ENCODE data around the gene CCSER1. TPM values are rescaled to one million over a fixed set of nuclear protein-coding genes. Genes with fewer than 3 reads are reported as not detected.
A peak's percentile ranks its signal among the peaks of the same experiment; 100 is the strongest.

Gene CCSER1
- total and polyA plus RNA-seq, 4 donors, result 3.5 to 66.1 (median 14.5) TPM

GRCh38 chr4:90537491-90537890 lies 410.3 kb downstream of the CCSER1 start:
- DNase-seq (ENCODE audit: low read depth in 4 of 6, low spot score in 6 of 6), result no peak
- no peak overlapping the region for H3K27ac ChIP-seq (ENCODE audit: low read depth, low read length)
- no peaks in the 10 kb centered on the region for H3K36me3 ChIP-seq (ENCODE audit: control insufficient read depth, insufficient read depth, low read length)
- H3K9me3 ChIP-seq (ENCODE audit: control insufficient read depth, insufficient read depth, low read length), result no peaks in the 10 kb centered on the region
- no peaks in the 10 kb centered on the region for H3K4me1 ChIP-seq (ENCODE audit: control insufficient read depth, insufficient read depth, low read length)
- WGBS (ENCODE audit: insufficient coverage), result no CpG with 5 or more reads among the region's 3 CpGs
- H3K27me3 ChIP-seq (ENCODE audit: control insufficient read depth, insufficient read depth, low read length), result no peaks in the 10 kb centered on the region
- H3K4me3 ChIP-seq (ENCODE audit: low read depth, low read length), result no peak overlapping the region

GRCh38 chr4:90540536-90540935 lies 413.3 kb downstream of the CCSER1 start:
- no peaks in the 10 kb centered on the region for H3K4me1 ChIP-seq (ENCODE audit: control insufficient read depth, insufficient read depth, low read length)
- H3K4me3 ChIP-seq (ENCODE audit: low read depth, low read length), result no peak overlapping the region
- no peak overlapping the region for H3K27ac ChIP-seq (ENCODE audit: low read depth, low read length)
- no peaks in the 10 kb centered on the region for H3K27me3 ChIP-seq (ENCODE audit: control insufficient read depth, insufficient read depth, low read length)
- no peaks in the 10 kb centered on the region for H3K36me3 ChIP-seq (ENCODE audit: control insufficient read depth, insufficient read depth, low read length)
- no peaks in the 10 kb centered on the region for H3K9me3 ChIP-seq (ENCODE audit: control insufficient read depth, insufficient read depth, low read length)
- DNase-seq (ENCODE audit: low read depth in 4 of 6, low spot score in 6 of 6), result no peak

GRCh38 chr4:90542216-90542615 lies 415.0 kb downstream of the CCSER1 start:
- WGBS (ENCODE audit: insufficient coverage), result 100% methylated on average over 2 of the region's 4 CpGs
- no peak overlapping the region for H3K27ac ChIP-seq (ENCODE audit: low read depth, low read length)

GRCh38 chr4:90543419-90544170 lies 416.4 kb downstream of the CCSER1 start:
- no peaks in the 10 kb centered on the region for H3K27me3 ChIP-seq (ENCODE audit: control insufficient read depth, insufficient read depth, low read length)
- WGBS (ENCODE audit: insufficient coverage), result 86% methylated on average over 2 of the region's 5 CpGs
- H3K36me3 ChIP-seq (ENCODE audit: control insufficient read depth, insufficient read depth, low read length), result no peaks in the 10 kb centered on the region
- no peak overlapping the region for H3K4me3 ChIP-seq (ENCODE audit: low read depth, low read length)
- no peak overlapping the region for H3K27ac ChIP-seq (ENCODE audit: low read depth, low read length)
- H3K4me1 ChIP-seq (ENCODE audit: control insufficient read depth, insufficient read depth, low read length), result no peaks in the 10 kb centered on the region
- H3K9me3 ChIP-seq (ENCODE audit: control insufficient read depth, insufficient read depth, low read length), result no peaks in the 10 kb centered on the region
- peak in 1 of 6 donors; percentile 8 for DNase-seq (ENCODE audit: low read depth in 4 of 6, low spot score in 6 of 6)

More at GRCh38 chr4:90542216-90542615, 415.0 kb downstream of the CCSER1 start:
- no peak overlapping the region for H3K4me3 ChIP-seq (ENCODE audit: low read depth, low read length)
- H3K9me3 ChIP-seq (ENCODE audit: control insufficient read depth, insufficient read depth, low read length), result no peaks in the 10 kb centered on the region
- peak in 2 of 6 donors; percentile 6 to 36 for DNase-seq (ENCODE audit: low read depth in 4 of 6, low spot score in 6 of 6)
- no peaks in the 10 kb centered on the region for H3K36me3 ChIP-seq (ENCODE audit: control insufficient read depth, insufficient read depth, low read length)
- H3K27me3 ChIP-seq (ENCODE audit: control insufficient read depth, insufficient read depth, low read length), result no peaks in the 10 kb centered on the region
- H3K4me1 ChIP-seq (ENCODE audit: control insufficient read depth, insufficient read depth, low read length), result no peaks in the 10 kb centered on the region

GRCh38 chr4:90544532-90545045 lies 417.4 kb downstream of the CCSER1 start:
- DNase-seq (ENCODE audit: low read depth in 4 of 6, low spot score in 6 of 6), result no peak
- Histone ChIP-seq H3K4me3 (ENCODE audit: low read depth, low read length) (no peak overlapping the region), H3K27ac (ENCODE audit: low read depth, low read length) (no peak overlapping the region), H3K4me1 (ENCODE audit: control insufficient read depth, insufficient read depth, low read length) (no peaks in the 10 kb centered on the region), H3K9me3 (ENCODE audit: control insufficient read depth, insufficient read depth, low read length) (no peaks in the 10 kb centered on the region), H3K36me3 (ENCODE audit: control insufficient read depth, insufficient read depth, low read length) (no peaks in the 10 kb centered on the region), H3K27me3 (ENCODE audit: control insufficient read depth, insufficient read depth, low read length) (no peaks in the 10 kb centered on the region)
- WGBS (ENCODE audit: insufficient coverage), result 100% methylated on average over 1 of the region's 2 CpGs

- WGBS (ENCODE audit: insufficient coverage), result 80% methylated on average over 1 of the region's 4 CpGs
- H3K27ac ChIP-seq (ENCODE audit: low read depth, low read length), result no peak overlapping the region
- no peak overlapping the region for H3K4me3 ChIP-seq (ENCODE audit: low read depth, low read length)
- no peak for DNase-seq (ENCODE audit: low read depth in 4 of 6, low spot score in 6 of 6)
- H3K9me3 ChIP-seq (ENCODE audit: control insufficient read depth, insufficient read depth, low read length), result no peaks in the 10 kb centered on the region
- H3K4me1 ChIP-seq (ENCODE audit: control insufficient read depth, insufficient read depth, low read length), result no peaks in the 10 kb centered on the region
- no peaks in the 10 kb centered on the region for H3K27me3 ChIP-seq (ENCODE audit: control insufficient read depth, insufficient read depth, low read length)
- H3K36me3 ChIP-seq (ENCODE audit: control insufficient read depth, insufficient read depth, low read length), result no peaks in the 10 kb centered on the region
Measured at GRCh38 chr4:90545380-90545779, 418.2 kb downstream of the CCSER1 start.

GRCh38 chr4:90546114-90546513 lies 418.9 kb downstream of the CCSER1 start:
- H3K9me3 ChIP-seq (ENCODE audit: control insufficient read depth, insufficient read depth, low read length), result no peaks in the 10 kb centered on the region
- no peaks in the 10 kb centered on the region for H3K27me3 ChIP-seq (ENCODE audit: control insufficient read depth, insufficient read depth, low read length)
- no peaks in the 10 kb centered on the region for H3K36me3 ChIP-seq (ENCODE audit: control insufficient read depth, insufficient read depth, low read length)
- no peak for DNase-seq (ENCODE audit: low read depth in 4 of 6, low spot score in 6 of 6)
- no peak overlapping the region for H3K27ac ChIP-seq (ENCODE audit: low read depth, low read length)
- no peak overlapping the region for H3K4me3 ChIP-seq (ENCODE audit: low read depth, low read length)
- no peaks in the 10 kb centered on the region for H3K4me1 ChIP-seq (ENCODE audit: control insufficient read depth, insufficient read depth, low read length)
- 89% methylated on average over 1 of the region's 1 CpG for WGBS (ENCODE audit: insufficient coverage)

- H3K4me1 ChIP-seq (ENCODE audit: control insufficient read depth, insufficient read depth, low read length), result no peaks in the 10 kb centered on the region
- H3K9me3 ChIP-seq (ENCODE audit: control insufficient read depth, insufficient read depth, low read length), result no peaks in the 10 kb centered on the region
- H3K36me3 ChIP-seq (ENCODE audit: control insufficient read depth, insufficient read depth, low read length), result no peaks in the 10 kb centered on the region
- no peak overlapping the region for H3K27ac ChIP-seq (ENCODE audit: low read depth, low read length)
- H3K4me3 ChIP-seq (ENCODE audit: low read depth, low read length), result no peak overlapping the region
- WGBS (ENCODE audit: insufficient coverage), result 88% methylated on average over 1 of the region's 2 CpGs
- no peaks in the 10 kb centered on the region for H3K27me3 ChIP-seq (ENCODE audit: control insufficient read depth, insufficient read depth, low read length)
- DNase-seq (ENCODE audit: low read depth in 4 of 6, low spot score in 6 of 6), result no peak
Measured at GRCh38 chr4:90570615-90571014, 443.4 kb downstream of the CCSER1 start.

- H3K9me3 ChIP-seq (ENCODE audit: control insufficient read depth, insufficient read depth, low read length), result no peaks in the 10 kb centered on the region
- WGBS (ENCODE audit: insufficient coverage), result 98% methylated on average over 2 of the region's 2 CpGs
- DNase-seq (ENCODE audit: low read depth in 4 of 6, low spot score in 6 of 6), result no peak
- no peak overlapping the region for H3K27ac ChIP-seq (ENCODE audit: low read depth, low read length)
- H3K36me3 ChIP-seq (ENCODE audit: control insufficient read depth, insufficient read depth, low read length), result no peaks in the 10 kb centered on the region
- no peaks in the 10 kb centered on the region for H3K4me1 ChIP-seq (ENCODE audit: control insufficient read depth, insufficient read depth, low read length)
- no peak overlapping the region for H3K4me3 ChIP-seq (ENCODE audit: low read depth, low read length)
- no peaks in the 10 kb centered on the region for H3K27me3 ChIP-seq (ENCODE audit: control insufficient read depth, insufficient read depth, low read length)
Measured at GRCh38 chr4:90572996-90573395, 445.8 kb downstream of the CCSER1 start.

GRCh38 chr4:90575371-90575770 lies 448.2 kb downstream of the CCSER1 start:
- DNase-seq (ENCODE audit: low read depth in 4 of 6, low spot score in 6 of 6), result no peak
- H3K36me3 ChIP-seq (ENCODE audit: control insufficient read depth, insufficient read depth, low read length), result no peaks in the 10 kb centered on the region
- H3K9me3 ChIP-seq (ENCODE audit: control insufficient read depth, insufficient read depth, low read length), result no peaks in the 10 kb centered on the region
- H3K4me3 ChIP-seq (ENCODE audit: low read depth, low read length), result no peak overlapping the region
- no peaks in the 10 kb centered on the region for H3K27me3 ChIP-seq (ENCODE audit: control insufficient read depth, insufficient read depth, low read length)
- no peaks in the 10 kb centered on the region for H3K4me1 ChIP-seq (ENCODE audit: control insufficient read depth, insufficient read depth, low read length)
- no peak overlapping the region for H3K27ac ChIP-seq (ENCODE audit: low read depth, low read length)
- WGBS (ENCODE audit: insufficient coverage), result no CpG with 5 or more reads among the region's 1 CpG

Data from spinal cord (tissue), 10 donors.